Neutrophil (primary cell): ENCODE measurements around the gene RAB30.

Source experiments
- H3K27ac ChIP-seq: fragments of 200-600 bp; sonication (generic); 2 replicates; pipeline ENCODE4 v1.5.1; 2016; ENCODE audit warnings: mild to moderate bottlenecking, moderate library complexity
- H3K27me3 ChIP-seq: fragments of 200-600 bp; sonication (generic); 2 replicates; pipeline ENCODE4 v1.6.0; 2016; ENCODE audit warnings: mild to moderate bottlenecking
- H3K36me3 ChIP-seq: fragments of 200-600 bp; sonication (generic); 2 replicates; pipeline ENCODE4 v1.5.1; 2017
- H3K4me1 ChIP-seq, 2 experiments: fragments of 200-600 bp in 1 of 2; sonication (generic) in 1 of 2; 1 replicate in 1 of 2; 2 replicates in 1 of 2; pipeline versions ENCODE4 v1.5.1 to v1.6.1; 2013 to 2016; ENCODE audit warnings: low read depth in 1 of 2, low read length in 1 of 2, mild to moderate bottlenecking in 1 of 2, moderate library complexity in 1 of 2; ENCODE audit not compliant: control insufficient read depth in 1 of 2, insufficient read depth in 1 of 2
- H3K4me3 ChIP-seq, 2 experiments: fragments of 200-600 bp in 1 of 2; sonication (generic) in 1 of 2; 1 replicate in 1 of 2; 2 replicates in 1 of 2; pipeline ENCODE4 v1.5.1; 2013 to 2016; ENCODE audit warnings: low read depth in 1 of 2, low read length in 1 of 2, mild to moderate bottlenecking in 1 of 2, moderate library complexity in 1 of 2
- H3K9me3 ChIP-seq: fragments of 200-600 bp; sonication (generic); 2 replicates; pipeline ENCODE4 v1.5.1; 2016
- CTCF ChIP-seq: fragments of 200-600 bp; sonication (generic); IDR thresholded peaks from 2 replicates; pipeline ENCODE4 v1.5.1; 2016; ENCODE audit warnings: antibody characterized with exemption

Gene RAB30

GRCh38 chr11:82998697-82999096, 73.0 kb downstream of the RAB30 start:
- Histone ChIP-seq H3K36me3 (no peaks in the 10 kb centered on the region), H3K9me3 (no peaks in the 10 kb centered on the region), H3K4me1 (no peaks in the 10 kb centered on the region), H3K4me3 (no peak overlapping the region), H3K27me3 (no peaks in the 10 kb centered on the region), H3K27ac (no peak overlapping the region)
- no peak for TF ChIP-seq CTCF

GRCh38 chr11:82996966-82997606, 74.6 kb downstream of the RAB30 start:
- TF ChIP-seq CTCF = no peak
- Histone ChIP-seq H3K36me3 (no peaks in the 10 kb centered on the region), H3K27me3 (peaks cover 3% of the 10 kb centered on the region), H3K4me1 (no peaks in the 10 kb centered on the region), H3K9me3 (no peaks in the 10 kb centered on the region), H3K4me3 (no peak overlapping the region), H3K27ac (no peak overlapping the region)

- TF ChIP-seq CTCF = no peak
- H3K27ac ChIP-seq = no peak overlapping the region
- no peak overlapping the region for H3K4me3 ChIP-seq
- peaks cover 6% of the 10 kb centered on the region for H3K27me3 ChIP-seq
- no peaks in the 10 kb centered on the region for H3K4me1 ChIP-seq
- H3K36me3 ChIP-seq = no peaks in the 10 kb centered on the region
- no peaks in the 10 kb centered on the region for H3K9me3 ChIP-seq
Measured at GRCh38 chr11:82995754-82996398, 75.8 kb downstream of the RAB30 start.

- Histone ChIP-seq H3K36me3 (no peaks in the 10 kb centered on the region), H3K4me1 (no peaks in the 10 kb centered on the region), H3K27ac (no peak overlapping the region), H3K4me3 (no peak overlapping the region), H3K27me3 (peaks cover 6% of the 10 kb centered on the region), H3K9me3 (no peaks in the 10 kb centered on the region)
- no peak for TF ChIP-seq CTCF
Measured at GRCh38 chr11:82995235-82995634, 76.5 kb downstream of the RAB30 start.

GRCh38 chr11:82994604-82995230, 77.0 kb downstream of the RAB30 start:
- TF ChIP-seq CTCF = no peak
- Histone ChIP-seq H3K27ac (no peak overlapping the region), H3K36me3 (no peaks in the 10 kb centered on the region), H3K27me3 (peaks cover 6% of the 10 kb centered on the region), H3K9me3 (no peaks in the 10 kb centered on the region), H3K4me3 (no peak overlapping the region), H3K4me1 (no peaks in the 10 kb centered on the region)
